Common myeloid progenitor, CD34-positive (primary cell): ENCODE measurements around the gene CDC42SE2.

Experiments used
- CTCF ChIA-PET: fragments of 350-600 bp; sonication (Branson Sonifier 250); formaldehyde crosslinking; loops from one replicate; lab custom pipeline; 2021; ENCODE audit warnings: antibody characterized with exemption; lab: Charles Lee
- POLR2A ChIA-PET: fragments of 350-600 bp; sonication (Branson Sonifier 250); formaldehyde crosslinking; loops from one replicate; lab custom pipeline; 2021; ENCODE audit warnings: antibody characterized with exemption; lab: Charles Lee
- DNase-seq, 3 donors: peaks; one replicate each; pipeline versions ENCODE4 v3.0.0 to v3.0.0-alpha.2; 2013
- H3K27ac ChIP-seq, 2 experiments: 1 replicate in 1 of 2; 2 replicates in 1 of 2; pipeline ENCODE4 v1.7.0; 2013; ENCODE audit warnings: inconsistent platforms in 2 of 2, low read length in 2 of 2, mild to moderate bottlenecking in 2 of 2, low read depth in 1 of 2, moderate library complexity in 1 of 2; ENCODE audit not compliant: severe bottlenecking in 2 of 2, insufficient read depth in 1 of 2, poor library complexity in 1 of 2
- H3K27me3 ChIP-seq, 5 experiments: replicated peaks in 2 of 5; 1 replicate in 3 of 5; 2 replicates in 2 of 5; pipeline versions ENCODE4 v1.6.1 to v1.7.0; 2013; ENCODE audit warnings: low read length in 4 of 5, mild to moderate bottlenecking in 2 of 5, moderate library complexity in 2 of 5, inconsistent platforms in 1 of 5; ENCODE audit not compliant: insufficient read depth in 5 of 5, control insufficient read depth in 4 of 5
- H3K36me3 ChIP-seq, 4 experiments: 1 replicate in 2 of 4; 2 replicates in 2 of 4; pipeline versions ENCODE4 v1.6.1 to v1.7.0; 2013; ENCODE audit warnings: low read length in 3 of 4, control low read depth in 1 of 4, mild to moderate bottlenecking in 1 of 4; ENCODE audit not compliant: control insufficient read depth in 4 of 4, insufficient read depth in 4 of 4
- H3K4me1 ChIP-seq, 4 experiments: 1 replicate in 3 of 4; 2 replicates in 1 of 4; pipeline versions ENCODE4 v1.6.1 to v1.7.1; 2013; ENCODE audit warnings: low read length in 3 of 4, mild to moderate bottlenecking in 3 of 4, control low read depth in 1 of 4, inconsistent platforms in 1 of 4, moderate library complexity in 1 of 4; ENCODE audit not compliant: control insufficient read depth in 4 of 4, insufficient read depth in 4 of 4; ENCODE audit errors: control extremely low read depth in 1 of 4
- H3K4me3 ChIP-seq, 7 experiments: 1 replicate in 4 of 7; 2 replicates in 3 of 7; pipeline versions ENCODE4 v1.5.1 to v1.7.0; 2013; ENCODE audit warnings: mild to moderate bottlenecking in 7 of 7, low read length in 6 of 7, moderate library complexity in 6 of 7, inconsistent platforms in 2 of 7, low read depth in 2 of 7, control low read depth in 1 of 7; ENCODE audit not compliant: insufficient read depth in 4 of 7, control insufficient read depth in 1 of 7; ENCODE audit errors: extremely low read depth in 1 of 7
- H3K9me3 ChIP-seq, 5 experiments: 1 replicate in 4 of 5; 2 replicates in 1 of 5; pipeline versions ENCODE4 v1.6.1 to v1.7.1; 2013; ENCODE audit warnings: low read length in 4 of 5, mild to moderate bottlenecking in 2 of 5, inconsistent platforms in 1 of 5, low read depth in 1 of 5, moderate library complexity in 1 of 5; ENCODE audit not compliant: control insufficient read depth in 4 of 5, insufficient read depth in 2 of 5; ENCODE audit errors: control extremely low read depth in 1 of 5
- WGBS: methylation state at CpG from one replicate; pipeline ENCODE4 v1.1.5; 2013; ENCODE audit not compliant: insufficient coverage; 5-methylcytosine and 5-hydroxymethylcytosine counted together

The CDC42SE2 gene

DNA sequence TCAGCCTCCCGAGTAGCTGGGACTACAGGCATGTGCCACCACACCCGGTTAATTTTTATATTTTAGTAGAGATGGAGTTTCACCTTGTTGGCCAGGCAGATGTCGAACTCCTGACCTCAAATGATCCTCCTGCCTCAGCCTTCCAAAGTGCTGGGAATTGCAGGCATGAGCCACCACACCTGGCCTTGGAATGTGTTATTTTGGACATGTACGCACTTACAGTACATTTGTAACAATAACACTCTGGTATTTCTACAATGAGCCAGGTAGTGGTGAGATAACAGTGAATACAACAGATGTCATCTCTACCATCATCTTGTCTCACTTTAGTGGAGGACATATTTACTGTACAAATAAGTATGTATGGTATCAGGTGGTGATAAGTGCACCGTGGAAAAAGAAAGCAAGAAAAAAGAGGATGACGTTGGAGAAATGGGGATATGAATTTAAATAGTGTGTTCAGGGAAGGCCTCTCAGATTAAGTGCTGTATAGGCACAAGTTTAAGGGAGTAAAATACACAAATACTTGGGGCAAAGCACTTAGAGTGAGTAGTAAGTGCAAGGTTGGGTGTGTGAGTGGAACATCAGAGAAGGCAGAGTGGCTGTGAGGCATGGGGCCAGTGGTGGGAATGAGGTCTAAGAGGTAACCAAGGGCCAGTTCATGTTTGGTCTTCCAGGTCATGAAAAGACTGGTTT, 100.1 kb downstream of the CDC42SE2 start:
- H3K27ac ChIP-seq, result peak overlapping the region in 1 of 2 experiments; percentile 11
- DNase-seq, result no peak

DNA sequence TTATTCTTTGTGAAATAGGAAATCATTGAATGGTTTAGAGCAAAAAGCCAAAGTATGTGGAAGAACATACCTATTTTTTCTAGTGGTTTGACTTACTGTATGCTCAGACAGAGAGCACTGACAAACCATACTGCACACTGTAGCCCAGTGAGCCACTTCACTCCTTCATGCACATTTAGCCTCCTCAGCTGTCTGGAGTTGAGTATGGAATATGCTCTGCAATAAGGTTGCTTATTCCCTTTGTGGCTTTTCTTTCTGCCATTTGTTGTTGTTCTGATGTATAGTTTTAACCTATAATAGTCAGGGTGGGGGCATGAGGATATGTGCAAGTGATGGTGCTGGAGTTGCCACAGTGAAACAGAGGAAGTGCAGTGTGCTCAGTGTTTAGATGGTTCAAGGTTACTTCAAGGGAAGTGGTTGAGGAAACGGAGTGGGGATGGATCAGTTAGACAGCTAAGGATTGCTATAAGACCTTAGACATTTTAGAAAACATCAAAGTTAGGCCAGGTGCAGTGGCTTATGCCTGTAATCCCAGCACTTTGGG, 100.7 kb downstream of the CDC42SE2 start:
- WGBS, result 50% methylated on average over 1 of the region's 1 CpG
- POLR2A ChIA-PET, result no interaction called here

More for the DNA sequence above, 100.1 kb downstream of the CDC42SE2 start:
- no peaks in the 10 kb centered on the region for H3K27me3 ChIP-seq
- H3K36me3 ChIP-seq, result peaks cover 8 to 22% (median 21%) of the 10 kb centered on the region in 4 experiments
- peaks cover 3 to 8% (median 7%) of the 10 kb centered on the region in 4 experiments for H3K4me1 ChIP-seq
- ChIA-PET CTCF (interaction anchor here (1.1 to 3.2 kb wide), 3 partner anchors 13 to 21 kb away, joined by 3 to 13 read pairs (median 3); no protein-coding TSS in a partner anchor), POLR2A (no interaction called here)
- H3K9me3 ChIP-seq, result no peaks in the 10 kb centered on the region
- WGBS, result 98% methylated on average over 4 of the region's 6 CpGs
- H3K4me3 ChIP-seq, result no peak overlapping the region

DNA sequence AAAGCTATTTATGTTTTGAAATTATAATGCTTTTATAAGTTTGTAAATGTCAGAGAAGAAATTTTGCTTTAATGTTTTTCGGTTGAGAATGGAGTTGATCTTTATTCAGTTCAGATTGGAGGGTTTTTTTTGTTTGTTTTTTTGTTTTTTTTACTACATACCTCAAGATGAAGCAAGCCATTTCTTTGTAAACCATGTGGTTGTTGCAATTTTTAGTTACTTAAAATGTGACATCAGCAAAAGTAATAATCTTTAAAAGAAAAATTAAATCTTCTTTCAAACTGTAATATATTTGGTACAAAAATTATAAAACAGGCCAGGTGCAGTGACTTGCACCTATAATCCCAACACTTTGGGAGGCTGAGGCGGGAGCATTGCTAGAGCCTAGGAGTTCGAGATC, 102.6 kb downstream of the CDC42SE2 start:
- Histone ChIP-seq H3K4me1 (peaks cover 3 to 8% (median 7%) of the 10 kb centered on the region in 4 experiments), H3K4me3 (no peak overlapping the region), H3K27ac (no peak overlapping the region), H3K36me3 (peaks cover 4 to 12% (median 7%) of the 10 kb centered on the region in 4 experiments), H3K27me3 (no peaks in the 10 kb centered on the region), H3K9me3 (no peaks in the 10 kb centered on the region)
- DNase-seq, result no peak
- POLR2A ChIA-PET, result no interaction called here
- 100% methylated on average over 1 of the region's 3 CpGs for WGBS
- CTCF ChIA-PET, result interaction anchor here (1.8 to 3.2 kb wide), 2 partner anchors 11 to 12 kb away, joined by 7 to 13 read pairs; no protein-coding TSS in a partner anchor

More for the DNA sequence above, 100.7 kb downstream of the CDC42SE2 start:
- H3K4me3 ChIP-seq, result no peak overlapping the region
- H3K4me1 ChIP-seq, result peaks cover 3 to 8% (median 7%) of the 10 kb centered on the region in 4 experiments
- no peaks in the 10 kb centered on the region for H3K9me3 ChIP-seq
- peak overlapping the region; percentile 6 to 11 for H3K27ac ChIP-seq
- peaks cover 6 to 19% (median 16%) of the 10 kb centered on the region in 4 experiments for H3K36me3 ChIP-seq
- DNase-seq, result peak in 1 of 3 donors; percentile 46
- CTCF ChIA-PET, result interaction anchor here (1.1 to 3.2 kb wide), 4 partner anchors 10 to 21 kb away, joined by 3 to 13 read pairs (median 5); no protein-coding TSS in a partner anchor
- no peaks in the 10 kb centered on the region for H3K27me3 ChIP-seq

DNA sequence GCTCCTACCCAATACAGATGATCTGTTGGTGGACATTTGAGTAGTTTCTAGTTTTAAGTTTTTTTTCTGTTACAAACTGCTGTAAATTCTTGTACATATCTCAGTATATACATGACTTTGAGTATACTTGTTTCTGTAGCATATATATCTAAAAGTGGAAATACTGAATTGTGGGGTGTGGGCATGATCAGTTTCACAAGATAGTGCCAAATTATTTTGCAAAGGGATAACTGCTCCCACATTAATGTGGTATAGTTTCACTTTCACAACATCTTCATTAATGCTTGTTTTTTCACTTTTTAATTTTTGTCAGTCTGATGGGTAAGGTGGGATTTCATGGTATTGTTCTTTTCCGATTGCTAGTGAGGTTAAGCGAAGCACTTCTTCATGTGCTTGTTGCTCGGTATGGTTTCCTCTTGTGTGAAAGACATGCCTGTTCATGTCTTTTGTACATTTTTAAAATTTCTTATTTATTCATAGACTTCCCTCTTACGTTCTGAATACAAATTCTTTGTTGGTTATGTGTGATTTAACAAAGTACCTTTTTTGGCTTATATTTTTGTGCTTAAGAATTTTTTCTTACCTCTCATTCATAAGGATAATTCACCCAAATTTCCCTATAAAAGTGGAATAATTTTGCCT, 103.5 kb downstream of the CDC42SE2 start:
- Histone ChIP-seq H3K36me3 (peaks cover 0 to 8% (median 4%) of the 10 kb centered on the region in 4 experiments), H3K27ac (no peak overlapping the region), H3K4me1 (peaks cover 3 to 7% (median 6%) of the 10 kb centered on the region in 4 experiments), H3K4me3 (no peak overlapping the region), H3K9me3 (no peaks in the 10 kb centered on the region), H3K27me3 (no peaks in the 10 kb centered on the region)
- ChIA-PET CTCF (interaction anchor here (3.2 kb wide), 1 partner anchor 10 kb away, joined by 13 read pairs; no protein-coding TSS in a partner anchor), POLR2A (no interaction called here)
- no peak for DNase-seq
- no CpG with 5 or more reads among the region's 4 CpGs for WGBS

DNA sequence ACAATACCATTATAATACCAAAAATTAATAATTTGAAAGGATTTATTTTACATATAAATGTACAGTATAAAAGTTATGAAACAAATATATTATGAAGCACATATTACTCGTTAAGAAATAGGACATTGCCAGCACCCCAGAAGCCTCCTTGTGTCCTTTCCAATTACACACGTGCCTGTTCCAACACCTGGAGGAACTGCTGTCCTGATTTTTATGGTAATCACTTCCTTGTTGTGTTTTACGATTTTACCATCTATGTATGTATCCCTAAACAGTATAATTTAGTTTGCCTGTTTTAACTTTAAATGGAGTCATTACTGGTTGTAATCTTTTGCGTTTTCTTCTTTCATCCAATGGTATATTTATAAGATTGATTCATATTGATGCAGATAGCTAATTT, 105.0 kb downstream of the CDC42SE2 start:
- peaks cover 0 to 9% (median 5%) of the 10 kb centered on the region in 4 experiments for H3K36me3 ChIP-seq
- DNase-seq, result no peak
- no peaks in the 10 kb centered on the region for H3K9me3 ChIP-seq
- no peak overlapping the region for H3K4me3 ChIP-seq
- H3K27me3 ChIP-seq, result no peaks in the 10 kb centered on the region
- peaks cover 3 to 12% (median 9%) of the 10 kb centered on the region in 4 experiments for H3K4me1 ChIP-seq
- CTCF ChIA-PET, result interaction anchor here (0.6 to 1.2 kb wide), 5 partner anchors 9 to 98 kb away, joined by 3 to 5 read pairs (median 4); no protein-coding TSS in a partner anchor
- 95% methylated on average over 2 of the region's 4 CpGs for WGBS
- POLR2A ChIA-PET, result no interaction called here
- H3K27ac ChIP-seq, result no peak overlapping the region

DNA sequence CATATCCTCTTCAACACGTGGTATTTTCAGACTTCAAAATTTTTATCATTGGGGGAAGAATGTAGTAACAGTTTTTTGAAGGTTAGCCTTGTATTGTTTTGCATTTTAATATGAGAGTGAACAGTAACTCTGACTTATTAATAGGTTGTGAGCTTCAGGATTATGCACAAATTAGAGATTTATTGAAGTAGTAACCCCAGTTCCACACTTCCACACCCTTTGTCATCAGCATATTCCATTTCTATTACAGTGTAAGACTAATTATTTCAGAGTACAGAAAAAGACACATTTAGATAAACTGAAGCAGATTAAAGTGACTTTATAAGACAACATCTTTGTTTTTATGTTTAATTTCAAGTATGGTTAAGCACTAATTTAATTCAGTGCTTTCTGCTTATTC, 105.7 kb downstream of the CDC42SE2 start:
- H3K27ac ChIP-seq, result no peak overlapping the region
- CTCF ChIA-PET, result interaction anchor here (0.6 to 1.2 kb wide), 3 partner anchors 11 to 99 kb away, joined by 3 to 5 read pairs (median 4); no protein-coding TSS in a partner anchor
- no peak overlapping the region for H3K4me3 ChIP-seq
- no peak for DNase-seq
- H3K36me3 ChIP-seq, result peaks cover 0 to 5% (median 4%) of the 10 kb centered on the region in 4 experiments
- H3K27me3 ChIP-seq, result no peaks in the 10 kb centered on the region
- POLR2A ChIA-PET, result no interaction called here
- WGBS, result no CpG with 5 or more reads among the region's 1 CpG
- no peaks in the 10 kb centered on the region for H3K9me3 ChIP-seq
- H3K4me1 ChIP-seq, result peaks cover 1 to 10% (median 6%) of the 10 kb centered on the region in 4 experiments
